Heart right ventricle (tissue), 16 donors: Measurements from ENCODE around the gene EYA4. TPM values are rescaled to one million over a fixed set of nuclear protein-coding genes. Genes with fewer than 3 reads are reported as not detected.

ENCODE experiments used
- ATAC-seq, 8 donors: fragments of 200-7000 bp; cut with Tn5 transposase; one replicate each; pipeline ENCODE4 v1.9.1; 2020; ENCODE audit warnings: mild to moderate bottlenecking in 8 of 8, moderate library complexity in 8 of 8, moderate number of reproducible peaks in 1 of 8
- DNase-seq, 2 donors: peaks; one replicate each; pipeline ENCODE4 v3.0.0-alpha.2; 2020
- H3K27ac ChIP-seq, 10 donors: fragments of 200-600 bp; sonication (generic) in 2 of 10; one replicate each; pipeline versions ENCODE4 v1.5.0 to v1.8.0; 2020 to 2022; ENCODE audit warnings: mild to moderate bottlenecking in 3 of 10
- H3K27me3 ChIP-seq, 7 donors: fragments of 200-600 bp; one replicate each; pipeline ENCODE4 v1.8.0; 2021 to 2022; ENCODE audit warnings: mild to moderate bottlenecking in 2 of 7
- H3K36me3 ChIP-seq, 9 donors: fragments of 200-600 bp; sonication (generic) in 1 of 9; one replicate each; pipeline versions ENCODE4 v1.5.0 to v1.8.0; 2020 to 2022; ENCODE audit warnings: mild to moderate bottlenecking in 2 of 9
- H3K4me1 ChIP-seq, 9 donors: fragments of 200-600 bp; sonication (generic) in 1 of 9; one replicate each; pipeline versions ENCODE4 v1.5.0 to v1.8.0; 2020 to 2022; ENCODE audit warnings: mild to moderate bottlenecking in 4 of 9
- H3K4me3 ChIP-seq, 10 donors: fragments of 200-600 bp; sonication (generic) in 2 of 10; one replicate each; pipeline versions ENCODE4 v1.5.0 to v1.8.0; 2020 to 2022; ENCODE audit warnings: mild to moderate bottlenecking in 7 of 10, moderate library complexity in 2 of 10
- H3K9me3 ChIP-seq, 11 donors: fragments of 200-600 bp in 10 of 11; sonication (generic) in 2 of 11; one replicate each; pipeline versions ENCODE4 v1.5.0 to v1.8.0; 2013 to 2022; ENCODE audit warnings: mild to moderate bottlenecking in 2 of 11, control low read depth in 1 of 11, moderate library complexity in 1 of 11
- WGBS, 2 donors: extraction: QIAGEN DNeasy Blood & Tissue Kit; methylation state at CpG; one replicate each; pipeline ENCODE4 v1.1.7; 2013; ENCODE audit warnings: inconsistent platforms in 1 of 2; 5-methylcytosine and 5-hydroxymethylcytosine counted together
- intact Hi-C, 10 donors: fragments of 100-400 bp; cut with DNase I; formaldehyde crosslinking; loops; one replicate each; pipeline versions ENCODE4 v1.11.1 to v1.14.2; 2022
- long read RNA-seq, 3 donors: library from polyadenylated mRNA; unstranded; transcript quantifications; one replicate each; pipeline ENCODE4 v2.0.0, GENCODE V29; 2020 to 2021
- polyA plus RNA-seq, 2 donors: library from polyadenylated mRNA; stranded (reverse); fragments of 200-250 nt; gene quantifications; one replicate each; pipeline ENCODE4 v1.2.3, GENCODE V29; 2013
- total RNA-seq, 10 donors: library from RNA; stranded (reverse); fragmentation: NEBNext Ultra II Directional in 3 of 10; extraction: Animal tissue kit (Norgen Biotek cat#: 25700) in 3 of 10; gene quantifications; one replicate each; pipeline versions ENCODE4 v1.2.1 to v1.2.4, GENCODE V29; 2021 to 2023
- TF ChIP-seq, protein P1 (sequence below), 9 donors: fragments of 200-600 bp; sonication (generic) in 2 of 9; IDR thresholded peaks; one replicate each; pipeline versions ENCODE4 v1.5.0 to v1.8.0; 2021 to 2022; ENCODE audit warnings: antibody characterized with exemption in 9 of 9, mild to moderate bottlenecking in 5 of 9, moderate library complexity in 1 of 9
- donor health status: Arrhythmogenic right ventricular cardiomyopathy.
- donor health status: ischemic (EF 13 %, LVEDD 7.1; RV severe dilation, severe dysfunction).
- donor health status: healthy with polysubstance abuse.
- donor health status: DM: no; HTN: yes; CAD: no.
- donor health status: DM: no; HTN: no; CAD: no.
- donor health status: ischemic (EF 25% LVEDD 6.9; RV normal size, moderate dysfunction).
- donor health status: ischemic (EF 25% LVEDD 5.7; RV mildly dilated, moderate dysfunction).
- donor health status: healthy.
- donor health status: DM: yes; HTN: yes; CAD: no.
- donor health status: Ischemic cardiomyopathy.
- donor health status: ischemic (EF 35%, LVEDD 5.7; RV mildly dilated, moderate dysfunction).
- donor health status: nonischemic (EF 11% LVEDD 7.7; RV severe dilation, severe dysfunction).
- donor health status: DM: yes; HTN: yes; CAD: no.
- donor health status: PGD.
- donor health status: ischemic (EF 29% LVEDD 5.4; RV normal size, mild dysfunction).
- donor health status: nonischemic (EF 23%, LVEDD 6.1; RV moderate dilation, normal function).

Gene EYA4, protein sequence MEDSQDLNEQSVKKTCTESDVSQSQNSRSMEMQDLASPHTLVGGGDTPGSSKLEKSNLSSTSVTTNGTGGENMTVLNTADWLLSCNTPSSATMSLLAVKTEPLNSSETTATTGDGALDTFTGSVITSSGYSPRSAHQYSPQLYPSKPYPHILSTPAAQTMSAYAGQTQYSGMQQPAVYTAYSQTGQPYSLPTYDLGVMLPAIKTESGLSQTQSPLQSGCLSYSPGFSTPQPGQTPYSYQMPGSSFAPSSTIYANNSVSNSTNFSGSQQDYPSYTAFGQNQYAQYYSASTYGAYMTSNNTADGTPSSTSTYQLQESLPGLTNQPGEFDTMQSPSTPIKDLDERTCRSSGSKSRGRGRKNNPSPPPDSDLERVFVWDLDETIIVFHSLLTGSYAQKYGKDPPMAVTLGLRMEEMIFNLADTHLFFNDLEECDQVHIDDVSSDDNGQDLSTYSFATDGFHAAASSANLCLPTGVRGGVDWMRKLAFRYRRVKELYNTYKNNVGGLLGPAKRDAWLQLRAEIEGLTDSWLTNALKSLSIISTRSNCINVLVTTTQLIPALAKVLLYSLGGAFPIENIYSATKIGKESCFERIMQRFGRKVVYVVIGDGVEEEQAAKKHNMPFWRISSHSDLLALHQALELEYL
- total RNA-seq (10 to 100 TPM; 10.6 to 30.2 (median 19.6) TPM), polyA plus RNA-seq (1 to 10 TPM; 1.6 to 5.4 TPM)
- long read RNA-seq, donor 1, partial matches to known transcripts = 3 of 10 reads
- long read RNA-seq, donor 1, other reads (novel, unspliced or antisense) = 7 of 10 reads
- long read RNA-seq, donor 2, partial matches to known transcripts = 4 of 7 reads
- long read RNA-seq, donor 2, other reads (novel, unspliced or antisense) = 3 of 7 reads
- long read RNA-seq, donor 3, partial matches to known transcripts = 0 of 11 reads
- long read RNA-seq, donor 3, other reads (novel, unspliced or antisense) = 11 of 11 reads

DNA sequence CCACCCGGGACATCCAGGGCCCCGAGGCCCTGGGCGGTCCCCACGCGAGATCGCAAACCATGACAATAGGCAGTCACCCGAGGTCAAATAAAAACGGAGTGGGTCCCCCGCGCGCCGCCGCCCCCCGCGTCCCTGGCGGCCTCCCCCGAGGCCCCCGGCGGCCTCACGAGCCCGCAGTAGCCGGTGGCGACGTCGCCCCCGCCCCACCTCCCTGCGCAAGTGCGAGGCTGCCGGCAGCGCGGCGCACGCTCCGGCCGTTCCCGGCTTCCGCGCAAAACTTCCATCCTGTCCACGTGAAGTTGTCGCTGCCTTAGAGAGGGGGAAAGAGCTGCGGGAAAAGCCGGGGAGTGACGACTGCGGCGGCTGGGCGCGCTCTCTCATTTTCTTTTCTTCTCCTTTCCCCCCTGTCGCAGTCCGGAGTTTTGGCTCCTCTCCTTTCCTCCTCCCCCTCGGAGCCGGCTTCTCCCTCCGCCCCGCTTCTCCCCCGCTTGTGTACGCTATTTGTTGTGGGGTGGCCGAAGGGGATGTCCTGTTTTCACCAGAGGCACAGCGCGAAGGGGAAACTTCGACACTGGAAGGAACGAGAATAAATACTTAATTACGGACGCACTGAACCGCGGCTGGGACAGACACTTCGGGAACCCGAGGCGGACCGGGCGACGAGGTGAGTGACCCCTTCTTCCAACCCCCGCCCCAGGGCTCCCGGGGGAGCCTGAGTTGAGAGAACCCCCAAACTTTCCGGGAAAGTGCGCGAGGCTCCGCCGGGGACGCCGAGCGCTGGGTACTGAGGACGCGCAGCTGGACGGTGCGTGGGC, at the start of gene EYA4:
EYA4 (plus strand) TSS at position 272 of the 815 bp plus-strand sequence. CDS start 33,424 bp downstream, outside the sequence.
- ATAC-seq = peak; percentile 64 to 88 (median 71)
- intact Hi-C loops = loop anchor here in 4 of 10 donors (5.0 to 10.0 kb wide), 5 partner anchors 109 to 276 kb away; no protein-coding TSS in a partner anchor
- peak within 1 kb of the TSS; percentile 66 to 93 (median 86) for H3K27ac ChIP-seq
- peaks cover 0 to 66% (median 54%) of the 10 kb centered on the region in 7 donors for H3K27me3 ChIP-seq
- no peaks in the 10 kb centered on the region for H3K36me3 ChIP-seq
- peak within 1 kb of the TSS; percentile 24 to 73 (median 62) for H3K4me3 ChIP-seq
- H3K4me1 ChIP-seq = peaks cover 0 to 19% (median 3%) of the 10 kb centered on the region in 9 donors
- no peaks in the 10 kb centered on the region for H3K9me3 ChIP-seq
- DNase-seq = peak; percentile 27 to 50
- 0 to 1% methylated on average over 75 to 84 of the region's 84 CpGs for WGBS, 2 donors
- TF ChIP-seq, protein P1, sequence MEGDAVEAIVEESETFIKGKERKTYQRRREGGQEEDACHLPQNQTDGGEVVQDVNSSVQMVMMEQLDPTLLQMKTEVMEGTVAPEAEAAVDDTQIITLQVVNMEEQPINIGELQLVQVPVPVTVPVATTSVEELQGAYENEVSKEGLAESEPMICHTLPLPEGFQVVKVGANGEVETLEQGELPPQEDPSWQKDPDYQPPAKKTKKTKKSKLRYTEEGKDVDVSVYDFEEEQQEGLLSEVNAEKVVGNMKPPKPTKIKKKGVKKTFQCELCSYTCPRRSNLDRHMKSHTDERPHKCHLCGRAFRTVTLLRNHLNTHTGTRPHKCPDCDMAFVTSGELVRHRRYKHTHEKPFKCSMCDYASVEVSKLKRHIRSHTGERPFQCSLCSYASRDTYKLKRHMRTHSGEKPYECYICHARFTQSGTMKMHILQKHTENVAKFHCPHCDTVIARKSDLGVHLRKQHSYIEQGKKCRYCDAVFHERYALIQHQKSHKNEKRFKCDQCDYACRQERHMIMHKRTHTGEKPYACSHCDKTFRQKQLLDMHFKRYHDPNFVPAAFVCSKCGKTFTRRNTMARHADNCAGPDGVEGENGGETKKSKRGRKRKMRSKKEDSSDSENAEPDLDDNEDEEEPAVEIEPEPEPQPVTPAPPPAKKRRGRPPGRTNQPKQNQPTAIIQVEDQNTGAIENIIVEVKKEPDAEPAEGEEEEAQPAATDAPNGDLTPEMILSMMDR (IDR thresholded peaks at IDR 0.05) = peak in 2 of 9 donors; percentile 7 to 26

DNA sequence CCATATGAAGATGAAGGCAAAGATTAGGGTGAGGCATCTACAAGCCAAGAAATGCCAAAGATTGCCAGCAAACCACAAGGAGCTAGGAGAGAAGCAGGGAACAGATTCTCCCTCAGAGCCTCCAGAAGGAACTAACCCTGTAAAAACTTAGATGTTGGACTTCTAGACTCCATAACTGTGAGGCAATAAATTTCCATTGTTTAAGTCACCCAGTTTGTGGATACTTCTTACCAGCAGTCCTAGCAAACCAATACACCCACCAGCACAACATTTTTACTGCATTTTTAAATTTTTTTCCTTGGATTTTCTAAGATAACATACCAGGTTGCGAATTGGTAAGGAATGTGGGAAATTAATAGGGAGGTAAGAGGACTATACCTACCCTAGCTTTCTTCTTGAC, 47.8 kb upstream of the EYA4 start:
- Histone ChIP-seq H3K36me3 (no peaks in the 10 kb centered on the region), H3K4me3 (no peak overlapping the region), H3K4me1 (no peaks in the 10 kb centered on the region), H3K27ac (no peak overlapping the region), H3K9me3 (peaks cover 0 to 15% (median 0%) of the 10 kb centered on the region in 11 donors), H3K27me3 (no peaks in the 10 kb centered on the region)
- DNase-seq (no peak), ATAC-seq (no peak)
- TF ChIP-seq, protein P1 (IDR thresholded peaks at IDR 0.05) = no peak
- 73 to 97% methylated on average over 1 of the region's 1 CpG for WGBS, 2 donors
- intact Hi-C loops = loop anchor here in 2 of 10 donors (10.0 kb wide), 2 partner anchors 229 to 321 kb away; no protein-coding TSS in a partner anchor

DNA sequence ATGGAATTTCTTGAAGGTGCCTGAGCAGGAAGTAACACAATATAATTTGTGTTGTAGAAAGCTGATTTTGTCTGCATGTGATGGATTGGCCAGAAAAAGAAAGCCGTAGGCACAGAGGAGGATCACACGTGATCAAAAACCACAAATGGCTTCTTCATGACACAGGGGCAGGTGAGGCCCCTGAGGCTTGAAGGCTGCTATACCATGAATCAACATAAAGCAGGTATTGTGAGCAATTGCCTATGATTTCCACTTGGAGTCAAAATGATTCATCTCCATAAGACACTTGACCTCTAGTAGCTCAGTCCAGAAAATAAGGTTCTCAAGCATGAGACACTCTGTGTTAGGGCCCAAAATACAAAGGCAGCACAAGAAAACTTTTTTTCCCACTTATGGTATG, 42.4 kb upstream of the EYA4 start:
- Histone ChIP-seq H3K4me1 (no peaks in the 10 kb centered on the region), H3K27ac (no peak overlapping the region), H3K36me3 (no peaks in the 10 kb centered on the region), H3K9me3 (peaks cover 0 to 12% (median 0%) of the 10 kb centered on the region in 11 donors), H3K27me3 (no peaks in the 10 kb centered on the region), H3K4me3 (no peak overlapping the region)
- WGBS, 2 donors = 76 to 83% methylated on average over 2 of the region's 2 CpGs
- intact Hi-C loops = loop anchor here in 2 of 10 donors (10.0 kb wide), 2 partner anchors 234 to 316 kb away; no protein-coding TSS in a partner anchor
- TF ChIP-seq, protein P1 (IDR thresholded peaks at IDR 0.05) = no peak
- DNase-seq (no peak), ATAC-seq (no peak)
